Right lobe of liver (tissue), 4 donors: Measurements from ENCODE around the gene PCNT.

Experiments used
- POLR2A ChIP-seq: fragments of 450-650 bp; IDR thresholded peaks from one replicate; pipeline ENCODE4 v1.6.1; 2017; ENCODE audit warnings: antibody characterized with exemption, mild to moderate bottlenecking
- TF ChIP-seq, protein P1 (sequence below), 4 donors: fragments of 200-600 bp in 3 of 4; fragments of 450-650 bp in 1 of 4; IDR thresholded peaks; one replicate each; pipeline versions ENCODE4 v1.5.1 to v1.8.0; 2016 to 2022; ENCODE audit warnings: antibody characterized with exemption in 4 of 4, mild to moderate bottlenecking in 2 of 4
- donor health status: DM: no; HTN: no; CAD: no.
- donor health status: DM: no; HTN: no; CAD: no.
- donor health status: DM: no; HTN: yes; CAD: no.

DNA sequence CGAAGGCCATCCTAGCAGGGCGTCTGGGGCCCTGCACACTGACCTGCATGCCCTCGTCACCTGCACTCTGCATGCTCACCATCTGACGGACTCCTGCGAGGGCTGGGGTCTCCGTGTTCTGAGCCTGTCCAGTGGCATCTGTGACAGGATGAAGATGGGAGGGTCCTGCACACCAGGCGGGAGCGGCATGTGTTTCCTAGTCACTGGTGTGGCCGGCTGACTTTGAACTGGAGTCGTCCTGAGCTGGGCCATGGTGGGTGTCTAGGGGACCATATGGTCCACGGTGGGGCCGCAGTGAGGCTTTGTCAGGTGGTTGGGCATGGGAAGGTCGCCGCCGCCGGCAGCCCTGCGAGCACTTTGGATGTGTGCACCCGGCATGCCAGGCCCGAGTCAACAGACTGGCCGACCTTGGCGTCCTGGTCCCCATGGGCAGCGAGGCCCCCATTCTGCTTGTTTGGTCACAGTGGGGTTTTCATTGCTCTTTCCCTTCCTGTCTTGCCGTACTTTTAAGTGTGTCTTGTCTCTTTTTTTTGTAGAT, 118.1 kb downstream of the PCNT start:
- TF ChIP-seq, protein P1, sequence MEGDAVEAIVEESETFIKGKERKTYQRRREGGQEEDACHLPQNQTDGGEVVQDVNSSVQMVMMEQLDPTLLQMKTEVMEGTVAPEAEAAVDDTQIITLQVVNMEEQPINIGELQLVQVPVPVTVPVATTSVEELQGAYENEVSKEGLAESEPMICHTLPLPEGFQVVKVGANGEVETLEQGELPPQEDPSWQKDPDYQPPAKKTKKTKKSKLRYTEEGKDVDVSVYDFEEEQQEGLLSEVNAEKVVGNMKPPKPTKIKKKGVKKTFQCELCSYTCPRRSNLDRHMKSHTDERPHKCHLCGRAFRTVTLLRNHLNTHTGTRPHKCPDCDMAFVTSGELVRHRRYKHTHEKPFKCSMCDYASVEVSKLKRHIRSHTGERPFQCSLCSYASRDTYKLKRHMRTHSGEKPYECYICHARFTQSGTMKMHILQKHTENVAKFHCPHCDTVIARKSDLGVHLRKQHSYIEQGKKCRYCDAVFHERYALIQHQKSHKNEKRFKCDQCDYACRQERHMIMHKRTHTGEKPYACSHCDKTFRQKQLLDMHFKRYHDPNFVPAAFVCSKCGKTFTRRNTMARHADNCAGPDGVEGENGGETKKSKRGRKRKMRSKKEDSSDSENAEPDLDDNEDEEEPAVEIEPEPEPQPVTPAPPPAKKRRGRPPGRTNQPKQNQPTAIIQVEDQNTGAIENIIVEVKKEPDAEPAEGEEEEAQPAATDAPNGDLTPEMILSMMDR (IDR thresholded peaks at IDR 0.05), result no peak
- no peak for TF ChIP-seq POLR2A
